Loucy (cell line): ENCODE measurements around the gene SLC25A21.

Source experiments
- EZH2phosphoT487 ChIP-seq: fragments of 200-600 bp; IDR thresholded peaks from 2 replicates; pipeline ENCODE4 v1.6.1; 2018; ENCODE audit warnings: antibody characterized with exemption, mild to moderate bottlenecking, moderate library complexity, borderline replicate concordance
- TF ChIP-seq, protein P1 (sequence below): fragments of 200-600 bp; sonication (generic); conservative IDR thresholded peaks from 2 replicates; pipeline ENCODE4 v1.5.1; 2014; ENCODE audit warnings: mild to moderate bottlenecking, antibody characterized with exemption, low read length

DNA sequence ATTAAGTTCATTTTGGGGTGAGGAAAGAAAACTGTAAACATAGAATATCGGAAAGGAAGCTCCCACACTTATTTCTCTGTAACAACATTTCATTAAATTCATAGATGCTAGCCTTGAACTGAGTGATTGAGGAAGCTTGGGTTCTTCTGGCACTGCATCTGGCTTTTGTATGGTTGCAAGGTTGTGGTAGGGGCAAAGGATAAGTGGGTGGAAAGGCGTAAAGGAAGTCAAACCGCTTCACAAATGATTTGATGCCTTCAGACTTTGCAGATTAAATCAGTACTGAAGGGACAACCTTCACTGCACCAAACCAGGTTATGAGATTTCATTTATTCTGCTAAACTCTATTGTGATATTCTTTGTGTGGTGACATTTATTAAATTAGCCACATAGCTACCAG is 538.8 kb downstream of the SLC25A21 start:
- TF ChIP-seq, protein P1, sequence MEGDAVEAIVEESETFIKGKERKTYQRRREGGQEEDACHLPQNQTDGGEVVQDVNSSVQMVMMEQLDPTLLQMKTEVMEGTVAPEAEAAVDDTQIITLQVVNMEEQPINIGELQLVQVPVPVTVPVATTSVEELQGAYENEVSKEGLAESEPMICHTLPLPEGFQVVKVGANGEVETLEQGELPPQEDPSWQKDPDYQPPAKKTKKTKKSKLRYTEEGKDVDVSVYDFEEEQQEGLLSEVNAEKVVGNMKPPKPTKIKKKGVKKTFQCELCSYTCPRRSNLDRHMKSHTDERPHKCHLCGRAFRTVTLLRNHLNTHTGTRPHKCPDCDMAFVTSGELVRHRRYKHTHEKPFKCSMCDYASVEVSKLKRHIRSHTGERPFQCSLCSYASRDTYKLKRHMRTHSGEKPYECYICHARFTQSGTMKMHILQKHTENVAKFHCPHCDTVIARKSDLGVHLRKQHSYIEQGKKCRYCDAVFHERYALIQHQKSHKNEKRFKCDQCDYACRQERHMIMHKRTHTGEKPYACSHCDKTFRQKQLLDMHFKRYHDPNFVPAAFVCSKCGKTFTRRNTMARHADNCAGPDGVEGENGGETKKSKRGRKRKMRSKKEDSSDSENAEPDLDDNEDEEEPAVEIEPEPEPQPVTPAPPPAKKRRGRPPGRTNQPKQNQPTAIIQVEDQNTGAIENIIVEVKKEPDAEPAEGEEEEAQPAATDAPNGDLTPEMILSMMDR: no peak
- TF ChIP-seq EZH2phosphoT487: no peak
